Astrocyte (in vitro differentiated cells and primary cell): Measurements from ENCODE around the gene CTRB2. TPM values are rescaled to one million over a fixed set of nuclear protein-coding genes. Genes with fewer than 3 reads are reported as not detected.

Experiments
- DNase-seq: peaks from one replicate; pipeline ENCODE4 v3.0.0-alpha.2; 2010; ENCODE audit warnings: low read depth
- FAIRE-seq: peaks from 2 replicates; lab custom pipeline; 2011; peaks lifted over from hg19 to GRCh38; lab: Jason Lieb, UNC
- H2AFZ ChIP-seq: 2 replicates; pipeline ENCODE4 v1.6.0; 2012; ENCODE audit warnings: low read depth, low read length, inconsistent platforms
- H3K27ac ChIP-seq: 2 replicates; pipeline ENCODE4 v1.5.1; 2011; ENCODE audit warnings: low read depth, low read length, inconsistent platforms
- H3K27me3 ChIP-seq: 2 replicates; pipeline ENCODE4 v1.6.0; 2011; ENCODE audit warnings: low read length, inconsistent platforms; ENCODE audit not compliant: insufficient read depth
- H3K36me3 ChIP-seq: 2 replicates; pipeline ENCODE4 v1.5.1; 2011; ENCODE audit warnings: low read length, inconsistent platforms; ENCODE audit not compliant: insufficient read depth
- H3K4me1 ChIP-seq: 2 replicates; pipeline ENCODE4 v1.5.1; 2011; ENCODE audit warnings: low read length, inconsistent platforms; ENCODE audit not compliant: insufficient read depth
- H3K4me2 ChIP-seq: 2 replicates; pipeline ENCODE4 v1.6.0; 2012; ENCODE audit warnings: low read length, inconsistent platforms
- H3K4me3 ChIP-seq: 2 replicates; pipeline ENCODE4 v1.5.1; 2011; ENCODE audit warnings: low read depth, mild to moderate bottlenecking, low read length, inconsistent platforms; ENCODE audit not compliant: insufficient read depth
- H3K79me2 ChIP-seq: 2 replicates; pipeline ENCODE4 v1.6.0; 2012; ENCODE audit warnings: mild to moderate bottlenecking, low read length, inconsistent platforms; ENCODE audit not compliant: insufficient read depth
- H3K9ac ChIP-seq: 2 replicates; pipeline ENCODE4 v1.6.0; 2012; ENCODE audit warnings: mild to moderate bottlenecking, low read length, inconsistent platforms
- H3K9me3 ChIP-seq: 2 replicates; pipeline ENCODE4 v1.5.1; 2012; ENCODE audit warnings: low read depth, mild to moderate bottlenecking, low read length, inconsistent platforms; ENCODE audit not compliant: insufficient read depth
- H4K20me1 ChIP-seq: 2 replicates; pipeline ENCODE4 v1.6.0; 2012; ENCODE audit warnings: low read length, inconsistent platforms; ENCODE audit not compliant: insufficient read depth
- H3K27ac Mint-ChIP-seq: one replicate; pipeline ENCODE4 v1.8.0; 2021; ENCODE audit warnings: mild to moderate bottlenecking, mixed read lengths; ENCODE audit not compliant: unreplicated experiment
- H3K27me3 Mint-ChIP-seq: one replicate; pipeline ENCODE4 v1.8.0; 2021; ENCODE audit warnings: low read depth, mixed read lengths; ENCODE audit not compliant: unreplicated experiment
- H3K36me3 Mint-ChIP-seq: one replicate; pipeline ENCODE4 v1.8.0; 2021; ENCODE audit warnings: low read depth, mixed read lengths; ENCODE audit not compliant: unreplicated experiment
- H3K4me1 Mint-ChIP-seq: one replicate; pipeline ENCODE4 v1.8.0; 2021; ENCODE audit warnings: low read depth, mixed read lengths; ENCODE audit not compliant: unreplicated experiment
- H3K4me3 Mint-ChIP-seq: one replicate; pipeline ENCODE4 v1.8.0; 2021; ENCODE audit warnings: mild to moderate bottlenecking, moderate library complexity, mixed read lengths; ENCODE audit not compliant: unreplicated experiment
- H3K9me3 Mint-ChIP-seq: one replicate; pipeline ENCODE4 v1.8.0; 2021; ENCODE audit warnings: mild to moderate bottlenecking, mixed read lengths; ENCODE audit not compliant: unreplicated experiment
- CTCF ChIP-seq: IDR thresholded peaks from 2 replicates; pipeline ENCODE4 v1.5.1; 2011; ENCODE audit warnings: low read depth, mild to moderate bottlenecking, inconsistent platforms, low read length, moderate library complexity; ENCODE audit not compliant: insufficient read depth
- EZH2 ChIP-seq: IDR thresholded peaks from 2 replicates; pipeline ENCODE4 v1.6.1; 2012; ENCODE audit warnings: mild to moderate bottlenecking, low read length, inconsistent platforms; ENCODE audit not compliant: insufficient read depth
- total RNA-seq: library from RNA; stranded (reverse); gene quantifications from 2 replicates; pipeline ENCODE4 v1.2.1, GENCODE V29; 2021

Gene CTRB2
- total RNA-seq, 1 donor from 2014 or later = 0.43 TPM

- Histone ChIP-seq H3K4me3 (no peak overlapping the region), H3K9me3 (no peaks in the 10 kb centered on the region), H3K36me3 (no peaks in the 10 kb centered on the region), H4K20me1 (no peaks in the 10 kb centered on the region), H3K79me2 (no peaks in the 10 kb centered on the region), H2AFZ (no peak overlapping the region), H3K27me3 (no peaks in the 10 kb centered on the region), H3K4me1 (no peaks in the 10 kb centered on the region), H3K27ac (no peak overlapping the region), H3K9ac (no peak overlapping the region), H3K4me2 (no peak overlapping the region)
- FAIRE-seq (no peak), DNase-seq (no peak)
- no peaks in the 10 kb centered on the region for H3K36me3 Mint-ChIP-seq
- no peak overlapping the region for H3K27ac Mint-ChIP-seq
- no peak overlapping the region for H3K4me3 Mint-ChIP-seq
- TF ChIP-seq EZH2 (no peak), CTCF (no peak)
- H3K27me3 Mint-ChIP-seq = peaks cover 15% of the 10 kb centered on the region
- H3K9me3 Mint-ChIP-seq = peaks cover 24% of the 10 kb centered on the region
- H3K4me1 Mint-ChIP-seq = no peaks in the 10 kb centered on the region
These were observed 10.9 kb downstream of the CTRB2 start for GRCh38 chr16:75195811-75196790.

DNA sequence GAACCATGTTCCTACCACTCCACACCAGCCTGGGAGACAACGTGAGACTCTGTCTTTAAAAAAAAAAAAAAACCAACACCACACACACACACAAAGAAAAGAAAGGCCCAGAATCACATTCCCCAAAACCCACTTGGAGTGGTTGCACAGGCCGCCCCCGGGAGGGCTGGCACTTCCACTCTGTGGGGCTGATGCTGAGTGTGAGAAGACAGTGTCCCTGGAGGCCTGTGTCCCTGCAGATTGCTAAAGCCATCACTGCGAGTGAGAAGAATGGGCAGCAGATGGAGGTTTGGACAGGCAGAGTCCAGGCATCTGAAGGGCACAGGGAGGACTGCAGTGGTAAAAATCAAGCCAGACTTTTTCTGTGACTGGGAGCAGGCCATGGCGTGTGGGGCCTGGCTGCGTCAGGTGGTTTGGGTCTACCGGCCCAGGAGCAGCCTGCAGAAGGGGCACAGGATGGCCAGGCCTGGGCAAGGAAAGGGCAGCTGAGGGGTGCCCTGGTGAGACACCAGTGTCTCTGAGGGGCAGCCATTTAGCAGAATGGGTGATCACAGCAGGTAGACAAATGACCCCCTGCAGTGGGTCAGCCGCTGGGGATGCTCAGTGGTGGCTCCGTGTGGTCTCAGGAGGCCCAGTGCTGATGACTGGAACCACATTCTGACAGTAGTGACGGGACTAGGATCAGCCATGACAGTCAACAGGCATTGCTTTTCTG, 13.1 kb downstream of the CTRB2 start:
- TF ChIP-seq CTCF (no peak), EZH2 (no peak)
- Histone ChIP-seq H3K9me3 (no peaks in the 10 kb centered on the region), H3K4me1 (no peaks in the 10 kb centered on the region), H3K4me3 (no peak overlapping the region), H2AFZ (no peak overlapping the region), H3K27me3 (no peaks in the 10 kb centered on the region), H3K4me2 (no peak overlapping the region), H3K36me3 (no peaks in the 10 kb centered on the region), H3K9ac (no peak overlapping the region), H3K79me2 (no peaks in the 10 kb centered on the region), H4K20me1 (no peaks in the 10 kb centered on the region), H3K27ac (no peak overlapping the region)
- DNase-seq = no peak
- H3K9me3 Mint-ChIP-seq = peaks cover 31% of the 10 kb centered on the region
- peaks cover 28% of the 10 kb centered on the region for H3K27me3 Mint-ChIP-seq
- H3K4me3 Mint-ChIP-seq = no peak overlapping the region
- no peaks in the 10 kb centered on the region for H3K4me1 Mint-ChIP-seq
- no peak for FAIRE-seq
- H3K36me3 Mint-ChIP-seq = peaks cover 1% of the 10 kb centered on the region
- no peak overlapping the region for H3K27ac Mint-ChIP-seq
